ENCODE data around the gene CMPK2.
"Not testable (repeated sequence)": the region's sequence is repeated elsewhere in the genome, so short reads cannot be mapped to it uniquely, and the experiment has no call there.

Gene CMPK2, protein sequence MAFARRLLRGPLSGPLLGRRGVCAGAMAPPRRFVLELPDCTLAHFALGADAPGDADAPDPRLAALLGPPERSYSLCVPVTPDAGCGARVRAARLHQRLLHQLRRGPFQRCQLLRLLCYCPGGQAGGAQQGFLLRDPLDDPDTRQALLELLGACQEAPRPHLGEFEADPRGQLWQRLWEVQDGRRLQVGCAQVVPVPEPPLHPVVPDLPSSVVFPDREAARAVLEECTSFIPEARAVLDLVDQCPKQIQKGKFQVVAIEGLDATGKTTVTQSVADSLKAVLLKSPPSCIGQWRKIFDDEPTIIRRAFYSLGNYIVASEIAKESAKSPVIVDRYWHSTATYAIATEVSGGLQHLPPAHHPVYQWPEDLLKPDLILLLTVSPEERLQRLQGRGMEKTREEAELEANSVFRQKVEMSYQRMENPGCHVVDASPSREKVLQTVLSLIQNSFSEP

DNA sequence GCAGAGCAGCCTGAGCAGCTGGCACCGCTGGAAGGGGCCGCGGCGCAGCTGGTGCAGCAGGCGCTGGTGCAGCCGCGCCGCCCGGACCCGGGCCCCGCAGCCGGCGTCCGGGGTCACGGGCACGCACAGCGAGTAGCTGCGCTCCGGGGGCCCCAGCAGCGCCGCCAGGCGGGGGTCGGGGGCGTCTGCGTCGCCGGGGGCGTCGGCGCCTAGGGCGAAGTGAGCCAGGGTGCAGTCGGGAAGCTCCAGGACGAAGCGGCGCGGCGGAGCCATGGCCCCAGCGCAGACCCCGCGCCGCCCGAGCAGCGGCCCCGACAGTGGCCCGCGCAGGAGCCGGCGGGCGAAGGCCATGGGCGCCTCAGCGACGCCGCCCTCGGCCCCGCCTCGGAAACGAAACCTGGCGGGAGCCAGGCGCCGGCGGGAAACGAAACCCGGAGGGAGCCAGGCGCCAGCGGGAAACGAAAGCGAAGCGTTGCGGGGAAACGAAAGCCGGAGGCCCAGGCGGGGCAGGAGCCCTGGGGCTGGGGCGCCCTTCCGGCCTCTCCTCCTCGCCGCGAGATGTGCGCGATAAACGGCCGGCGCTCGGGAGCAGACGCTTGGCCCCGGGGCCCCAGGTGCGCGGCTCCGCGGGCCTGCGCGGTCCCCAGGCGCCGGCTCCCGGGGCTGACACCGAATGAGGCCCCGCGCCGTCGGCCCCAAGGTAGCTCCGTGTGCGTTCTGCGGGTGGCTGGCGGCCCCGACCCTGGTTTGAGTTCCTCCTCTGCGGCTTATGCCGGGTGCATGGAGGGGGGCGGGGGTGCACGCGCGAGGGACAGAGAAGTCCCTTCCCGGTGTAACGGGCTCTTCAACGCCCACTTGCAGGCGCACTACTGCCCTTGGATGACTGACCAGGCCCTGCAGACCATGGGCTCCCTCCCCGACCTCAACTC is at the start of gene CMPK2:
Gene CMPK2 (minus strand): TSS at position 562 of the 929 bp plus-strand sequence. CDS start 211 bp downstream, at position 351.
- DNase-seq: peak; percentile 78

DNA sequence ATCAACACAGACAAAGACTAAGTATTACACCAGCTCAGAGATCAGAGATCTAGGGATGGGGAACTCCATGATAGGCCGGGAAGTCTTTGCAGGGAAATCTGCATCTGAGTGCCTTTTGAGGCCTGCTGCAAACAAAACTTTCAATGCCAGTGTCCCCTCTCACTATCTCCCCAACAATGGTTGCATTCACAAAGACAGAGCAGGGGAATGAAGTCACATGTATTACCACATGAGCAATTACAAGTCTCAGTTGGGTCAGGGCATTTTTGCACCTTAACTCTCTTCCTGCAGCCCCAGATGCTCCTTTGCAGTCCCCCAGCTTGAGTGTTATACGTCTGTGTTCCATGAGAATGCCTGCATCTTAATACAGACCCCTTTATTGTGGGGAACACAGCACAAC is 49.7 kb upstream of the CMPK2 start:
- no peak for DNase-seq

DNA sequence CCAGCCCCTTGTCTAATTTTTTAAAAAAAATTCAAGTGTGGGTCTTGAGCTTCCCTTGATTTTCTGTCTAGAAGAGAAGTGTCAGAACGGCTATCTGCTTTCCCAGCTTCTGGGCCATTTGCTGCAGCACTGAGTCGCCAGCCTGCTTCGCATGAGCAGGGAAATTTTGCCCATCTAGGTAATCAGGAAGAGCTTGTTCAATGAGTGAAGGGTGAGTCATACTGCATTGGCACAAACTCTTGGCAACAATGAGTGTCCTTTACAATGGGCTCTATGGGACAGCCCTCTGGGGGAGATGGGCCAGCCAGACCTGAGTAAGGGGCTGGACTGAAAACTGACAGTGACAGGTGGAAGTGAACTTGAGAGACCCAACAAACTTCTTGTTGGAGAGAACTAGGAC is 49.1 kb upstream of the CMPK2 start:
- DNase-seq: no peak

DNA sequence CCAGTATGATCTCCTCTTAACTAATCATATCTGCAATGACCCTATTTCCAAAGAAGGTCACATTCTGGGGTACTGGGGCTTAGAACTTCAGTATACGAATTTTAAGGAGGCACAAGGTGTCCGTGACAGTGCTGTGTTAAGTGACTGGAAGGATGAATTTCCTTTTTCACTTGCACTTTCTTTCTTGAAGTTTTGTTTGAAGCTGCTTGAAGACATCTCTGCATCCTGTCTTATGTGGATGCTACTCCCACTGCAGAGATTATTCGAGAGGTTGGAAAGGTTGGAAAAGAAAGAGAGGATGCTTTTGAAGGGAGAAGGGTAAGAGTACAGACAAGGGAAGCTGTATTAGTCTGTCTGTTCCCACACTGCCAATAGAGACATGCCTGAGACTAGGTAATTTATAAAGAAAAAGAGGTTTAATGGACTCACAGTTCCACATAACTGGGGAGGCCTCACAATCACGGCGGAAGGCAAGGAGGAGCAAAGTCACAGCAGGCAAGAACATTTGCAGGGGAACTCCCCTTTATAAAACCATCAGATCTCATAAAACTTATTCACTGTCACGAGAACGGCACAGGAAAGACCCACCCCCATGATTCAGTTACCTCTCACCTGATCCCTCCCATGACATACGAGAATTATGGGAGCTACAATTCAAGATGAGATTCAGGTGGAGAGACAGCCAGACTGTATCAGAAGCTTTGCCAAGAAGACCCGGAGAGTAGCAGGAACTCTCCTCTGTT is 47.9 kb upstream of the CMPK2 start:
- DNase-seq: no peak

DNA sequence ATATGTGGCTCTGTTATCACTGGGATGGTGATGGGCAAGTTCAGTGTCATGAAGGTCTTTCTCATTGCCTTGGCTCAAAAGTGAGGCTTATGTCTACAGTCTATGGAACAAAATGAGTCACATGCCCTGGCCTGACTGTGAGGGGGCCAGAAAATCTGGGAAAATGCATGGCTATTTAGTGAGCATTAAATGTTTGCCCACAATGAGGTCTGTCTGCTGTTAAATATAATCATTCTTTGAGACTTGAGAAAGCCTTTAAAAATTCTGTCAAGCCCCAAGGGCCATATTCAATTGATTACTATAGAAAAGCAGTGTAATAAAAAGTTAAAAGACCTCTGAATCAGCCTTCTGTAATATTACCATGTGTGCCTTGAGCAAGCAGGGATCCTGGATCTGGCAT is 46.0 kb upstream of the CMPK2 start:
- no peak for DNase-seq

DNA sequence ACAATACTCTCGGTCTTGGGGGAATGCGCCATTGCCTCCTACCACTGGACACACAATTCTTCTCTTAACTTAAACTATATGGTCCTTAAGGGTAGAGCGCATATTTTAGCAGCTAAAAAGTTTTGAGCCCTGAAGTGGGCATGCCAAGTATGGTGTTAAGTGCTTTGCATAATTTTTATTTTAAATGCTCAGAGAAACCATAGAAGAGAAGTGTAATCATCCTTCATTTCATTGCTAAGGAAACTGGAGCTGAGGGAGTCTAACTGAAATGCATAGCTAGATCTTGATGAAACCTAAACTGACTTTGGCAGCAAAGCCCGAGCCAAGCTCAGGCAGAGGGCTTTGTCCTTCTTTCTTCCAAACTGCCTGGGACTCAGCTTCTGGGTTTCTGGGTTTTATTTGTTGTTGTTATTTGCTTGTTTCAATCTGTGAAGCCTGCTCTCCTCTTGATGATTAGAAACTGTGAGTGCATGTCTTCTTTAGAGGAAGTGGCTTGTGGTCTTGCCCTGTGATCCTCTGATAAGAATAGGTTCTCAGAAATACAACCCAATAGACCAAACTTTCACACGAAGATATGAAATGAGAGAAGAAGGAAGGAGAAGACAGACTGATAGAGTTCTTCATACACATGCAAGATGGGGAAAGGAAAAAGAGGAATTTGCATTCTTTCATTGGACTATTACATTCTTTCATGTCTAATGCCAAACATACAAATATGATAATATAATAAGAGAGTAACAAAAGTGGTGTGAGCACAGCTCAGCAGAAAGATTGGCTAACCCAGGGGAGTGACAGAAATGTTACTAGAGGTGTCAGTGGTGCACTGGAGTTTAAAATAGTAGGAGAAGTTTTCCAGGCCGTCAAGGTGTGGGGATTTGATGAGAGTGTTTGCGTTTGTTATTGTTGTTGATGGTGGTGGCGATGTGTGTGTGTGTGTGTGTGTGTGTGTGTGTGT is 44.0 kb upstream of the CMPK2 start:
- no peak for DNase-seq

DNA sequence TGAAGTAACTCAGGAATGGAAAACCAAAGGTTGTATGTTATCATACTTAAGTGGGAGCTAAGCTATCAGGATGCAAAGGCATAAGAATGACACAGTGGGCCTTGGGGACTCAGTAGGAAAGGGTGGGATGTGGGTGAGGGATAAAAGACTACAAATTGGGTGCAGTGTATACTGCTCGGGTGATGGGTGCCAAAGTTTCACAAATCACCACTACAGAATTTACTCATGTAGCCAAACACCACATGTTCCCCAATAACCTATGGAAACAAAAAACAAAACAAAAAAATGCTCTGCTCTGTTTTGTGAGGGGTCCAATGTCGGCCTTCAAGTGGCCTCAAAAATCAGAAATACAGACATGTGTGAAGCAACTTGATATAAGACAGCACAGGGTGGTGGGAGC is 42.6 kb upstream of the CMPK2 start:
- DNase-seq: no peak

DNA sequence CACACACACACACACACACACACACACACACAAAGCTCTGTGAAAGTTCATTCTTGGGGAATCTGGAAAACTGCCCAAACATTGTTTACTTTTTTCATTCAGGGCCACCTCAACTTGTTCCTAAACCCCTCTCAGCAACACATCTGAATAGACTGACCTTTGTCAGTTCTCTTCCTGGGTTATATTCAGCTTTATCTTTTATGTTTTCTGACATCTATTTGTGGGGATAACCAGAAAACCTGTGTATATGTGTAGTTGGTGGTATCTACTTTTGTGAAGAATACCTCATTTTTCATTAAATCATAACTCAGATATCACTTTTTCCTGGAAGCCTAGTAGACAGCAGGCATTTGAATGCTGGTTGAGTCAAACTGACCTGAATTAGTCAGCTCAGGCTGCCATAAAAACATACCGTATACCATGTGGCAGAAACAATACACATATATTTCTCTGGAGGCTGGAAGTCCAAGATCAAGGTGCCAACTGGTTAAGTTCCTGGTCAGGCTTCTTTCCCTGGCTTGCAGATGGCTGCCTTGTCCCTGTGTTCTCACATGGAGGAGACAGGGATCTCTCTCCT is 40.5 kb upstream of the CMPK2 start:
- DNase-seq: no peak

DNA sequence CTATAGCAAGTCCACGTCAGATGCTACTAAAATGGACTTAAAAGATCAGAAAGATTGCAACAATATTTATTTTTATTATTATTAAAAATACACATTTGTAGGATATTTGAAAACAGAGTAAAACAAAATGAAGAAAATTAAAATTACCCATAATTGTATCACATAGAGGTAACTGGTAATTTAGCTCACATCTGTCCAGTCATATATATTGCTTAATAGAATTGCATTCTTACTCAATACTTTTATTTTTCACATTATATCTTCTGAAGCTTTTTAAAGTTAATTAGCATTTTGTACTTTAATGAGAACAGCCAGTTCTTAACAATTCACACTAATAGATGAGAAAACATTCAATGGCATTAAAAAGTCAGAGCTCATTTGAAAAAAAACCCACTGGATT is 40.0 kb upstream of the CMPK2 start:
- no peak for DNase-seq

DNA sequence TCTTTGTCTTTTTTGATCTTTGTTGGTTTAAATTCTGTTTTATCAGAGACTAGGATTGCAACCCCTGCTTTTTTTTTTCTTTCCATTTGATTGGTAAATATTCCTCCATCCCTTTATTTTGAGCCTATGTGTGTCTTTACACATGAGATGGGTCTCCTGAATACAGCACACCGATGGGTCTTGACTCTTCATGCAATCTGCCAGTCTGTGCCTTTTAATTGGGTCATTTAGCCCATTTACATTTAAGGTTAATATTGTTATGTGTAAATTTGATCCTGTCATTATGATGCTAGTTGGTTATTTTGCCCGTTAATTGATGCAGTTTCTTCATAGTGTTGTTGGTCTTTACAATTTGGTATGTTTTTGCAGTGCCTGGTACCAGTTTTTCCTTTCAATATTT is 36.9 kb upstream of the CMPK2 start:
- not testable (repeated sequence) for DNase-seq

DNA sequence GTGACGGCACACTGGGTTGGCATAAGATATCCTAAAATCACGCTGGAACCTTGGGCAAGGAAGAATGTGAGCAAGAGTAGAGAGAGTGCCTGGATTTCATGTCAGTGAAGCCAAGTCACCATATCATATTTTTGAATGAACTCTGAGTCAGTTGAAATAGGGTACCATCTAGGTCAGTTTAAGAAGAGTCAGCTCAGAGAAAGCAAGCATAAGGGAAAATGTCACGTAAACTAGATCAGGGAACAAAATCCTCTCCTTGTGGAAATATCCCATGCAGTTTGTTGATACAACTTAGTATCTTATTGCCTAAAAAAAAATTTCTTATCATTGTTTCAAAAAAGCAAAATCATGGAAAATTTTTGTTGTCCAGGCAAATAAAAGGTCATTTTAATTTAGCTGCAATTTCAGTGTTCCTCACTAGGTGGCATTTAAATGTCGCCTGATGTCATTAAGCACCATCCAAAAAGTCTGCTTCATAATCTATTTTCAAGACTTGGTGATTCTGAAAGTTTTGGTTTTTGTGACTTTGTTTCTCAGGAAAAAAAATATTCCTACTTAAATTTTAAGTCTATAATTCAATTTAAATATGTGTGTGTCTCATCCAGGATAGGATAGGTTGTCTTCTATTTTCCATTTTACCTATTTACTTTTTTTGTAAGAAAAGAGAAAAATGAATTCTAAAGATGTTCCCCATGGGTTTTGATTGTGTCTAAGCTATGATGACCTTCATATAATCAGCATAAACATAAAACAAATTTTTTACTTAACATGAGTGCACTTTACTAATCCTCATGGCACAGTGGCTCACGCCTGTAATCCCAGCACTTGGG is 31.4 kb upstream of the CMPK2 start:
- no peak for DNase-seq

DNA sequence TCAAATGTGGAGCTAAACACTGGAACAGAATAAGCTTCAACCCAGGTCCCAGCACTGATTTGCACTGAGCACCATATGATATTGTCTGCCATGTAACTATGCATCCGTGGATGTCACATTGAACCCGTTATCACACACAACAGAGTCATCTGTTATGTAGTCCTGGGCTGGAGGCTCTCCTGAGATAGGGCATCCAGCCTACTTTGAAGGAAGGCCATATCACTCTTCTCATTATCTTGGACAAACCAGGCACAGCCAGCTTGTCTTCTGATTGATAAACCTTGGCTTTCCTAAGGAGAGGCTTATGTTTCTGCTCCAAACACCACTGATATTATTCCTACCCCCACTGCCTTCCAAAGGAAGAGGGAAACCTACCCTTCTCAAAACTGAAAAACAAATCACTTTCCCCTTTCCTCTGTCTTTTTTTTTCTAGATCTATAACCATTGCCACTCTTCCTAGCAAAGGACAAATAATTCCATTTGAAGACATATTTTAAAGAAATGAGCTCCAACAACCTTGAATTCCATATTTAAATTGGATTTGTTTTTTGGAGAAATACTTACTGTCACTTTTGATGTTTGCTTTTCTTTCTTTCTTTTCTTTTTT is 28.3 kb upstream of the CMPK2 start:
- no peak for DNase-seq

DNA sequence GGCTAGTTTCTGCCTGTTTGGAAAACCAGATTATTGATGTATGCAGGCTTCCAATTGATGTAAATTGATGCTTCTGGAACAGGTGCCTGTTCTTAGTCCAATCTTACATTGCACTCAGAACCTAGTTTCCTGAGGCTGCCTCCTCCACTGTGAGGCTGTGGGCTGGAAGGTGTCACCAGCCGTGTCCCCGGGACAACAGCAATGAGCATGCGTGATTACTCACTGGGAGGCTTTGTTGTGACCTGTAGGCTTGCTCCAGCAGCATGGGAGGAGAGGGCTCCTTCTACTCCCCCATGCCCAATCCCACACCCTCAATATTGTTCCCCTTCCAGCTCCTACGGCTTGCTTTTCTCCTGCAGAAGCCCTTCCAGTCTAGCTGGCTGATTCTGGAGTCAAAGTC is 23.0 kb upstream of the CMPK2 start:
- DNase-seq: no peak

DNA sequence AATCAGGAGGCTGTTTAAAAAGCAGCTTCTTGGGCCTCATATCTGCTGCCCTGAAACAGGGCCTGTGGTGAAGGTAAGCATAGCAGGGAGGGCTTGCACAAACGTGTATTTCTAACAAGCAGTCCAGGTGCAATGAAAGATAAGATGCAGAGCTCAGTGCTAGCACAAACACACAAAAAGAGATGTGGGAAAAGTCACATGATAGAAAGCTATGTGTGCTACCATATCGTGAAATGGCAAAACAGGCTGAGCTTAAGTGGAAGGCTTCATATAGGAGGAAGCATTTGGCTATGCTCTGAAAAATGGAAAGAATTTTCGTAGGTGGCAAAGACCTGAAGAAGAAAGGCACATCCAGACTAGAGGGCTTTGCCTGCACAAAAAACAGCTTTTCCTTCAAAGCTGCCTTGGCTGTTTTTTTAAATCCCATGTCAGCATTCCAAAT is 22.1 kb upstream of the CMPK2 start:
- no peak for DNase-seq

DNA sequence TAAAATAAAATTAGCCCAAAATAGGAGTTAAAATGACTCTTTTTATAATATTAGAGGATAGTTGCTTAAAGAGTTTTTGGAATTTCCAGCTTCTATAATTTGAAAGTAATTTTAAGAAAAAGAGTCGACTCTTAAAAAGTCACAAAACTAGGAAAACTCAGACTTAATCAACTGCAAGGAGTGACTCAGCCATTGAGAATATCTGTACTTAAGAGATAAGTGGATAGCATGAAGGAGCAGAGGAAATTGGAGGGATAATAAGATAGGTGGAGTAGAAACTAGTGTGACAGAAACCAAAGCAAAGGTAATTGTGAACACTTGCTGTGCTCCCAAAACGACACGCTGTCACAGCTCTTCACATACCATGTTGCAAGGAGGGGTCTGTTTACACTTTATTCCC is 20.3 kb upstream of the CMPK2 start:
- no peak for DNase-seq

DNA sequence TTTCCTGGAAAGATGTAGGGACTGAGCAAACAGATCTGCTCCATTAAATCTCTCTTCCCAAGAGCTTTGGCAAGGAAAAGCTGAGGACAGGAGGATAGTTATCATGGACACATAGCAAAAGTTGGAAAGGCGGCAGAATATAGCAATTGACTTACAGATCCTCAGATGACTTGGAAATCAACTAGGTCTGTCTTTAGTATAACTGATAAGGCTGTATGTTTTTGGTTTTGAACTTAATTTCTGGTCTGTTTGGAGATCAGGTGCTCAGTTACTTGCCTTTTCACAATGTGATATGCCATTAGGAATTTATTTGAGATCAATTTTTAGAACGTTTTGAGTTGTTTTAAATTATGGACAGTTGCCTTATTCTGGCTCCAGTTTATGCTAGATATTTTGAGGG is 19.8 kb upstream of the CMPK2 start:
- no peak for DNase-seq

DNA sequence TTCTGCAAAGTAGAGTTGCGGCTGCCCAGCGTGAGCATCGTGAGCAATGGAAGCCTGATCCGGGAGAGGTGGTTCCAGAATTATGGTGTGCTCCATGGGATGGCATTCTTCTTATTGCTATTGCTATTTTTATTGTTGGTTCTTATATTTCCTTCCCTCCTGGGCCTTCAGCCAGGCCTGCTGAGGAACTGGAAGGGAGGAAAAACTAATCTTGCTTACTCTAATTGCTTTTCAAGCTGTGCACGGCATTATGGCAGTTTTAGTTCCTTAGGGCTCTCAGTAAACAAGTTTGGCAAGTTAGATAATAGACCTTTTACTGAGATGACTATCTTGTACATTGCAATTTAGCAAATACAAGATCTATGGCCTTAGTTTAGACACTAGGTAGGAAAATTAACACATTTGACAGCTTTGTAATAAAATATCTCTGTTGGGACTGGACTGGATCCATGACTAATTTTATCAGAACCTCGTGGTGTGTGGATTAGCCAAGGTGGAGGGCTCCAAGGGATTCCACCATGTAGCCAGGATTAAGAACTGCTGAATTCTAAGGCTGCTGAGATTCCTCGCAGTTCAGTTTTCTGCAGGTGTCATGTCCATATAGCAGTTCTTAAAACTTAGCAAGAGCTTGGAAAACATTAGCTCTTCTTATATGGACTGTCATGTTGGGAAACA is 17.9 kb upstream of the CMPK2 start:
- DNase-seq: no peak

DNA sequence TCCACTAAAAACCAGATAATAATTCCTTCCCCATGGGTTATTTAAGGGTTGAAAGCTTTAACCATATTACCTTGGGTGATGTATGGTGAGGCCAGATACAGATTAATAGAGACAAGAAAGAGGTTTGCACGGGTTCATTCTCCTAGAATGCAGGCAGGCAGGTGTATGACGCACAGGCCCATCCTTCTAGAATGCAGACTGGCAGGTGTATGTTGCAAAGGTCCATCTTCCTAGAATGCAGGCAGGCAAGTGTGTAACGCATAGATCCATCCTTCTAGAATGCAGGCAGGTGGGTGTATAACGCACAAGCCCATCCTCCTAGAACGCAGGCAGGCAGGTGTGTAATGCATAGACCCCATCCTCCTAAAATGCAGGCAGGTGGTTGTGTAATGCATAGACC is 15.8 kb upstream of the CMPK2 start:
- DNase-seq: no peak

DNA sequence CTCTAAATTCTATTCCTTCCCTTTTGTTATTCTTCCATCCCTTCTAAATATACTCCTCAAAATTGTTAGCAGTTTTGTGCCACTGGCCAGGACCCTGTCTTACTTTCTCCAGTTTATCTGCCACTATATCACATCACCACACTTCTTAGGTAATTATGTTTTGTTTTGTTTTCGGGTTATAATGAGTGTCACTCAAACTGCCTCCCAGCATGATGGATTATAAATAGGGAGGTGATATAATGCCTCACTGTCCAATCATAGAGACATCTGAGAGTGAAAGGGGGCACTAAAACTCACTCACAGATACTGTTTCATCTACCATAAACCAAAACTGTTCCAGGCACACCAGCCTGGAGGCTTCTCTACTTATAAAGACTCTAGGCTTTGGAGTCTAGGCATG is 15.3 kb upstream of the CMPK2 start:
- no peak for DNase-seq
